ENCODE results near the gene LRRC10B.

GRCh38 chr11:61488651-61489291, 19.8 kb upstream of the LRRC10B start:
- TF ChIP-seq CTCF (IDR thresholded peaks at IDR 0.05) (no peak), POLR2A (IDR thresholded peaks at IDR 0.05) (no peak)

Measured in lower leg skin (tissue), 3 donors.